HEK293 (cell line): ENCODE data around the gene GFI1.
A peak's percentile ranks its signal among the peaks of the same experiment; 100 is the strongest.
"Not testable (repeated sequence)": the region's sequence is repeated elsewhere in the genome, so short reads cannot be mapped to it uniquely, and the experiment has no call there.

Source experiments
- CTCF ChIA-PET: fragments of 350-600 bp; formaldehyde crosslinking; extraction: SDS; loops from one replicate; lab custom pipeline; 2021; ENCODE audit warnings: antibody characterized with exemption; lab: Yijun Ruan, JAX
- POLR2A ChIA-PET: fragments of 300-600 bp; formaldehyde crosslinking; extraction: SDS; loops from one replicate; lab custom pipeline; 2020; ENCODE audit warnings: antibody characterized with exemption, inconsistent platforms; lab: Yijun Ruan, JAX
- H3K27ac ChIP-seq: fragments of 200-500 bp; sonication (Bioruptor generic); 2 replicates; pipeline ENCODE4 v1.5.1; 2014; ENCODE audit warnings: low read depth, low read length, control low read depth, inconsistent platforms; ENCODE audit errors: extremely low read depth
- H3K36me3 ChIP-seq, 2 experiments: fragments of 200-500 bp in 1 of 2; sonication (Bioruptor generic) in 1 of 2; 1 replicate in 1 of 2; 2 replicates in 1 of 2; pipeline ENCODE4 v1.5.1; 2014 to 2017; ENCODE audit warnings: inconsistent platforms in 2 of 2, low read length in 2 of 2; ENCODE audit not compliant: control insufficient read depth in 2 of 2, insufficient read depth in 1 of 2
- H3K4me1 ChIP-seq: fragments of 200-500 bp; sonication (Bioruptor generic); 2 replicates; pipeline ENCODE4 v1.5.1; 2014; ENCODE audit warnings: mild to moderate bottlenecking, low read length, inconsistent platforms; ENCODE audit not compliant: control insufficient read depth, insufficient read depth
- H3K4me3 ChIP-seq: 2 replicates; pipeline ENCODE4 v1.5.1; 2011; ENCODE audit warnings: low read depth, mild to moderate bottlenecking, control low read depth, low read length, moderate library complexity
- H3K9me3 ChIP-seq: fragments of 200-500 bp; sonication (Bioruptor generic); 2 replicates; pipeline ENCODE4 v1.5.1; 2014; ENCODE audit warnings: low read depth, low read length, inconsistent platforms; ENCODE audit not compliant: control insufficient read depth, insufficient read depth
- ATF2 ChIP-seq: fragments of 450-650 bp; formaldehyde crosslinking; IDR thresholded peaks from 2 replicates; pipeline ENCODE4 v1.5.1; 2016; ENCODE audit warnings: missing biosample characterization, missing genetic modification characterization, low read depth
- CTCF ChIP-seq: fragments of 450-650 bp; formaldehyde crosslinking; IDR thresholded peaks from 2 replicates; pipeline ENCODE4 v1.5.1; 2016; ENCODE audit warnings: missing biosample characterization, missing genetic modification characterization
- SP3 ChIP-seq: fragments of 450-650 bp; formaldehyde crosslinking; IDR thresholded peaks from 2 replicates; pipeline ENCODE4 v1.5.1; 2016; ENCODE audit warnings: missing biosample characterization, missing genetic modification characterization
- SP7 ChIP-seq: fragments of 450-650 bp; formaldehyde crosslinking; IDR thresholded peaks from 2 replicates; pipeline ENCODE4 v1.5.1; 2016; ENCODE audit warnings: missing biosample characterization, missing genetic modification characterization
- YY2 ChIP-seq: fragments of 450-650 bp; formaldehyde crosslinking; IDR thresholded peaks from 2 replicates; pipeline ENCODE4 v1.5.1; 2016; ENCODE audit warnings: missing biosample characterization, missing genetic modification characterization
- ZBTB10 ChIP-seq: fragments of 450-650 bp; formaldehyde crosslinking; IDR thresholded peaks from 2 replicates; pipeline ENCODE4 v1.5.1; 2016; ENCODE audit warnings: missing biosample characterization, missing genetic modification characterization
- ZBTB20 ChIP-seq: fragments of 450-650 bp; formaldehyde crosslinking; IDR thresholded peaks from 2 replicates; pipeline ENCODE4 v1.5.1; 2016; ENCODE audit warnings: missing biosample characterization, missing genetic modification characterization
- ZEB2 ChIP-seq: fragments of 450-650 bp; formaldehyde crosslinking; IDR thresholded peaks from 2 replicates; pipeline ENCODE4 v1.5.1; 2016; ENCODE audit warnings: missing biosample characterization, missing genetic modification characterization
- ZNF596 ChIP-seq: fragments of 450-650 bp; IDR thresholded peaks from 2 replicates; pipeline ENCODE4 v1.5.0; 2018; ENCODE audit warnings: missing biosample characterization, mild to moderate bottlenecking, missing genetic modification characterization, moderate library complexity
- ZNF76 ChIP-seq: fragments of 450-650 bp; formaldehyde crosslinking; IDR thresholded peaks from 2 replicates; pipeline ENCODE4; 2016; ENCODE audit warnings: low read depth, missing biosample characterization, missing genetic modification characterization, borderline replicate concordance
- ZNF785 ChIP-seq: fragments of 450-650 bp; formaldehyde crosslinking; IDR thresholded peaks from 2 replicates; pipeline ENCODE4 v1.5.1; 2016; ENCODE audit warnings: missing biosample characterization, missing genetic modification characterization
- ZNF837 ChIP-seq: fragments of 450-650 bp; formaldehyde crosslinking; IDR thresholded peaks from 2 replicates; pipeline ENCODE4 v1.5.1; 2016; ENCODE audit warnings: missing biosample characterization, missing genetic modification characterization
- TF ChIP-seq, protein P1 (sequence below): fragments of 450-650 bp; formaldehyde crosslinking; IDR thresholded peaks from 2 replicates; pipeline ENCODE4 v1.5.1; 2016; ENCODE audit warnings: missing biosample characterization, missing genetic modification characterization, low read depth
- TF ChIP-seq, protein P2 (sequence below): fragments of 450-650 bp; formaldehyde crosslinking; IDR thresholded peaks from 2 replicates; pipeline ENCODE4 v1.5.1; 2016; ENCODE audit warnings: missing biosample characterization, missing genetic modification characterization

The GFI1 gene

GRCh38 chr1:92439291-92439690, 47.4 kb downstream of the GFI1 start (continued):
- TF ChIP-seq CTCF (tag by site-specific recombination), result no peak
- TF ChIP-seq ZNF76 (tag by site-specific recombination), result no peak
- no peak for TF ChIP-seq ZEB2 (tag by site-specific recombination)
- TF ChIP-seq, protein P1, sequence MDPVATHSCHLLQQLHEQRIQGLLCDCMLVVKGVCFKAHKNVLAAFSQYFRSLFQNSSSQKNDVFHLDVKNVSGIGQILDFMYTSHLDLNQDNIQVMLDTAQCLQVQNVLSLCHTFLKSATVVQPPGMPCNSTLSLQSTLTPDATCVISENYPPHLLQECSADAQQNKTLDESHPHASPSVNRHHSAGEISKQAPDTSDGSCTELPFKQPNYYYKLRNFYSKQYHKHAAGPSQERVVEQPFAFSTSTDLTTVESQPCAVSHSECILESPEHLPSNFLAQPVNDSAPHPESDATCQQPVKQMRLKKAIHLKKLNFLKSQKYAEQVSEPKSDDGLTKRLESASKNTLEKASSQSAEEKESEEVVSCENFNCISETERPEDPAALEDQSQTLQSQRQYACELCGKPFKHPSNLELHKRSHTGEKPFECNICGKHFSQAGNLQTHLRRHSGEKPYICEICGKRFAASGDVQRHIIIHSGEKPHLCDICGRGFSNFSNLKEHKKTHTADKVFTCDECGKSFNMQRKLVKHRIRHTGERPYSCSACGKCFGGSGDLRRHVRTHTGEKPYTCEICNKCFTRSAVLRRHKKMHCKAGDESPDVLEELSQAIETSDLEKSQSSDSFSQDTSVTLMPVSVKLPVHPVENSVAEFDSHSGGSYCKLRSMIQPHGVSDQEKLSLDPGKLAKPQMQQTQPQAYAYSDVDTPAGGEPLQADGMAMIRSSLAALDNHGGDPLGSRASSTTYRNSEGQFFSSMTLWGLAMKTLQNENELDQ (tag by site-specific recombination), result no peak

- H3K27ac ChIP-seq, H3K36me3 ChIP-seq, CTCF ChIA-PET, H3K4me3 ChIP-seq, H3K4me1 ChIP-seq, POLR2A ChIA-PET, H3K9me3 ChIP-seq: not testable (repeated sequence)
Observed at GRCh38 chr1:92434572-92434971, 52.2 kb downstream of the GFI1 start.

DNA sequence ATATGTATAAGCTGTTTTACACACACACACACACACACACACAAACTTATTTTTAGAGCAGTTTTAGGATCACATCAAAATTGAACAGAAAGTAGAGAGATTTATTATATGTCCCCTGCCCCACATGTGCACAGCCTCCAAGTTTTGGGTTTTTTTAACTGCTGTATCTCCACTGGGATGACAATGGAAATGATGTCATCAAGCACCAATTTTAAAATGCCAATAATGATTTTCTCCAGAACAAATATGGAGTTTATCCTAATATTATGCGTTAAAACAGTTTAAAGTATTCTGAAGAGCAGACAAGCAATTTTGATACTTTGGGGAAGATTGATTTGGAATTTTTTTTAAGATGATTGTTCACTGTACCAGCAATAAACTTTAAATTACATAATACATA, 56.7 kb downstream of the GFI1 start:
- TF ChIP-seq, protein P2, sequence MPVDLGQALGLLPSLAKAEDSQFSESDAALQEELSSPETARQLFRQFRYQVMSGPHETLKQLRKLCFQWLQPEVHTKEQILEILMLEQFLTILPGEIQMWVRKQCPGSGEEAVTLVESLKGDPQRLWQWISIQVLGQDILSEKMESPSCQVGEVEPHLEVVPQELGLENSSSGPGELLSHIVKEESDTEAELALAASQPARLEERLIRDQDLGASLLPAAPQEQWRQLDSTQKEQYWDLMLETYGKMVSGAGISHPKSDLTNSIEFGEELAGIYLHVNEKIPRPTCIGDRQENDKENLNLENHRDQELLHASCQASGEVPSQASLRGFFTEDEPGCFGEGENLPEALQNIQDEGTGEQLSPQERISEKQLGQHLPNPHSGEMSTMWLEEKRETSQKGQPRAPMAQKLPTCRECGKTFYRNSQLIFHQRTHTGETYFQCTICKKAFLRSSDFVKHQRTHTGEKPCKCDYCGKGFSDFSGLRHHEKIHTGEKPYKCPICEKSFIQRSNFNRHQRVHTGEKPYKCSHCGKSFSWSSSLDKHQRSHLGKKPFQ (tag by site-specific recombination), result no peak
- TF ChIP-seq ATF2 (tag by site-specific recombination), result 0 out of 2 replicates have a peak, but pooled peaks have one; percentile 32
- Histone ChIP-seq H3K9me3 (no peaks in the 10 kb centered on the region), H3K27ac (no peak overlapping the region), H3K4me1 (no peaks in the 10 kb centered on the region), H3K36me3 (no peaks in the 10 kb centered on the region), H3K4me3 (no peak overlapping the region)
- ChIA-PET CTCF (interaction anchor here (0.7 kb wide), 1 partner anchor 50 kb away, joined by 3 read pairs; no protein-coding TSS in a partner anchor), POLR2A (no interaction called here)

DNA sequence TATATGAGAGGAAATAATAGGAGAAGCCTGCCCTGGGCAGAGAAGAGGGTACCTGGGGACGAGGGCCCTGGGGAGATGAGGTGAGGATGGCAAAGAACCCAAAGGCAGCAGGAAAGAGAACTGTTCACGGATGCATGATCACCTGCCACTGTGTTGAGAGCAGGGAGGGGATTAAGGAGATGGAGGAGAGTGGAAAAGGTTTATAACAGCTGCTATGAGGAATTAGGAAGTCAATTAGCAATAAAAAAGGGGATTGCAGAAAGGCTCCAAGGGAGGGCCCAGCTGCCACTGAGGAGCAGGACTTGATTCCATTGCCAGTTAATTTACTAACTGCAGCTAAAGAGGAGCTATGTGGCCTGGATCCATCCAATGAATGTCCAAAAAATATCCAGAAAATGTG, 61.1 kb downstream of the GFI1 start:
- Histone ChIP-seq H3K4me3 (no peak overlapping the region), H3K36me3 (no peaks in the 10 kb centered on the region), H3K27ac (no peak overlapping the region), H3K9me3 (no peaks in the 10 kb centered on the region), H3K4me1 (no peaks in the 10 kb centered on the region)
- POLR2A ChIA-PET, result no interaction called here
- TF ChIP-seq ZBTB10 (tag by site-specific recombination) (no peak), SP7 (tag by site-specific recombination) (no peak), ZNF837 (tag by site-specific recombination) (no peak), SP3 (tag by site-specific recombination) (no peak), ZNF785 (no peak), ZNF596 (tag by site-specific recombination) (no peak), YY2 (no peak), ZBTB20 (tag by site-specific recombination) (no peak)
- CTCF ChIA-PET, result interaction anchor here (0.6 kb wide), 1 partner anchor 636 kb away, joined by 3 read pairs; no protein-coding TSS in a partner anchor
